Caco-2 (cell line): ENCODE measurements around the gene SOX15. TPM values are rescaled to one million over a fixed set of nuclear protein-coding genes. Genes with fewer than 3 reads are reported as not detected.
"Not testable (repeated sequence)": the region's sequence is repeated elsewhere in the genome, so short reads cannot be mapped to it uniquely, and the experiment has no call there.

Experiments
- BruUV-seq: library from RNA; stranded (reverse); fragments of 400-500 nt; replicated peaks from 2 replicates; lab custom pipeline; 2021; lab: Mats Ljungman, UMichigan
- CTCF ChIA-PET: fragments of 300-600 bp; sonication (Branson Sonifier 250); formaldehyde crosslinking; loops from one replicate; lab custom pipeline; 2022; ENCODE audit warnings: antibody characterized with exemption; lab: Charles Lee
- POLR2A ChIA-PET: fragments of 300-600 bp; sonication (Branson Sonifier 250); formaldehyde crosslinking; loops from one replicate; lab custom pipeline; 2022; ENCODE audit warnings: antibody characterized with exemption; lab: Charles Lee
- DNase-seq, 2 experiments: peaks; one replicate each; pipeline versions ENCODE4 v3.0.0 to v3.0.0-alpha.2; 2020 to 2022
- H3K27me3 ChIP-seq: replicated peaks from 2 replicates; pipeline ENCODE4 v1.6.0; 2011; ENCODE audit warnings: low read length; ENCODE audit not compliant: control insufficient read depth, insufficient read depth
- H3K36me3 ChIP-seq: 2 replicates; pipeline ENCODE4 v1.5.1; 2011; ENCODE audit warnings: low read length; ENCODE audit not compliant: control insufficient read depth, insufficient read depth
- H3K4me1 ChIP-seq: fragments of 250-450 bp; sonication (Bioruptor Pico); 2 replicates; pipeline ENCODE4 v1.5.1; 2020; ENCODE audit warnings: mild to moderate bottlenecking
- H3K4me3 ChIP-seq: 2 replicates; pipeline ENCODE4 v1.5.1; 2011; ENCODE audit warnings: low read depth, mild to moderate bottlenecking, control low read depth, low read length
- H3K9me3 ChIP-seq: fragments of 250-450 bp; sonication (Bioruptor Pico); 2 replicates; pipeline ENCODE4 v1.5.1; 2020; ENCODE audit warnings: mild to moderate bottlenecking, moderate library complexity
- H3K27ac Mint-ChIP-seq: one replicate; pipeline ENCODE4 v1.8.0; 2022; ENCODE audit warnings: mixed read lengths; ENCODE audit not compliant: unreplicated experiment
- H3K27me3 Mint-ChIP-seq: one replicate; pipeline ENCODE4 v1.8.0; 2022; ENCODE audit warnings: mixed read lengths; ENCODE audit not compliant: insufficient read depth, unreplicated experiment
- H3K36me3 Mint-ChIP-seq: one replicate; pipeline ENCODE4 v1.8.0; 2022; ENCODE audit warnings: mild to moderate bottlenecking, mixed read lengths; ENCODE audit not compliant: insufficient read depth, unreplicated experiment
- H3K4me1 Mint-ChIP-seq: one replicate; pipeline ENCODE4 v1.8.0; 2022; ENCODE audit warnings: low read depth, mixed read lengths; ENCODE audit not compliant: unreplicated experiment
- H3K4me3 Mint-ChIP-seq: one replicate; pipeline ENCODE4 v1.8.0; 2022; ENCODE audit warnings: mild to moderate bottlenecking, moderate library complexity, mixed read lengths; ENCODE audit not compliant: unreplicated experiment
- H3K9me3 Mint-ChIP-seq: one replicate; pipeline ENCODE4 v1.8.0; 2022; ENCODE audit warnings: mixed read lengths; ENCODE audit not compliant: unreplicated experiment
- intact Hi-C: fragments of 100-400 bp; cut with micrococcal nuclease; formaldehyde crosslinking; loops from one replicate; pipeline ENCODE4 v1.10.0; 2022; ENCODE audit not compliant: unreplicated experiment
- total RNA-seq: library from RNA; stranded (reverse); gene quantifications from 2 replicates; pipeline ENCODE4 v1.2.3, GENCODE V29; 2022
- TF ChIP-seq, protein P1 (sequence below), 2 experiments: fragments of 200-600 bp in 1 of 2; IDR thresholded peaks; 1 replicate in 1 of 2; 2 replicates in 1 of 2; pipeline versions ENCODE4 v1.5.1 to v1.8.0; 2011 to 2022; ENCODE audit warnings: antibody characterized with exemption in 1 of 2, control low read depth in 1 of 2, inconsistent platforms in 1 of 2, low read depth in 1 of 2, low read length in 1 of 2, mild to moderate bottlenecking in 1 of 2, moderate library complexity in 1 of 2; ENCODE audit not compliant: insufficient read depth in 1 of 2, severe bottlenecking in 1 of 2, unreplicated experiment in 1 of 2

SOX15 gene
- total RNA-seq, 1 experiment from 2014 or later: not detected

GRCh38 chr17:7610641-7611040 lies 20.7 kb upstream of the SOX15 start:
- no peaks in the 10 kb centered on the region for H3K9me3 Mint-ChIP-seq
- no peak overlapping the region for H3K4me3 ChIP-seq
- H3K36me3 Mint-ChIP-seq: peaks cover 39% of the 10 kb centered on the region
- no TSS peak for BruUV-seq
- CTCF ChIA-PET: no interaction called here
- no peaks in the 10 kb centered on the region for H3K27me3 ChIP-seq
- intact Hi-C loops: no loop called here
- no peaks in the 10 kb centered on the region for H3K36me3 ChIP-seq
- TF ChIP-seq, protein P1, sequence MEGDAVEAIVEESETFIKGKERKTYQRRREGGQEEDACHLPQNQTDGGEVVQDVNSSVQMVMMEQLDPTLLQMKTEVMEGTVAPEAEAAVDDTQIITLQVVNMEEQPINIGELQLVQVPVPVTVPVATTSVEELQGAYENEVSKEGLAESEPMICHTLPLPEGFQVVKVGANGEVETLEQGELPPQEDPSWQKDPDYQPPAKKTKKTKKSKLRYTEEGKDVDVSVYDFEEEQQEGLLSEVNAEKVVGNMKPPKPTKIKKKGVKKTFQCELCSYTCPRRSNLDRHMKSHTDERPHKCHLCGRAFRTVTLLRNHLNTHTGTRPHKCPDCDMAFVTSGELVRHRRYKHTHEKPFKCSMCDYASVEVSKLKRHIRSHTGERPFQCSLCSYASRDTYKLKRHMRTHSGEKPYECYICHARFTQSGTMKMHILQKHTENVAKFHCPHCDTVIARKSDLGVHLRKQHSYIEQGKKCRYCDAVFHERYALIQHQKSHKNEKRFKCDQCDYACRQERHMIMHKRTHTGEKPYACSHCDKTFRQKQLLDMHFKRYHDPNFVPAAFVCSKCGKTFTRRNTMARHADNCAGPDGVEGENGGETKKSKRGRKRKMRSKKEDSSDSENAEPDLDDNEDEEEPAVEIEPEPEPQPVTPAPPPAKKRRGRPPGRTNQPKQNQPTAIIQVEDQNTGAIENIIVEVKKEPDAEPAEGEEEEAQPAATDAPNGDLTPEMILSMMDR (IDR thresholded peaks at IDR 0.05; ENCODE audit: insufficient read depth in 1 of 2, low read depth in 1 of 2, low read length in 1 of 2, severe bottlenecking in 1 of 2, unreplicated experiment in 1 of 2): no peak
- no peak for DNase-seq
- H3K27me3 Mint-ChIP-seq: no peaks in the 10 kb centered on the region
- H3K27ac Mint-ChIP-seq: no peak overlapping the region
- H3K4me3 Mint-ChIP-seq: no peak overlapping the region
- H3K4me1 Mint-ChIP-seq: peaks cover 20% of the 10 kb centered on the region
- H3K9me3 ChIP-seq: no peaks in the 10 kb centered on the region
- H3K4me1 ChIP-seq: no peaks in the 10 kb centered on the region
- POLR2A ChIA-PET: no interaction called here

- TF ChIP-seq, protein P1 (IDR thresholded peaks at IDR 0.05; ENCODE audit: insufficient read depth in 1 of 2, low read depth in 1 of 2, low read length in 1 of 2, severe bottlenecking in 1 of 2, unreplicated experiment in 1 of 2): no peak
- H3K9me3 ChIP-seq: no peaks in the 10 kb centered on the region
- Mint-ChIP-seq H3K4me3 (no peak overlapping the region), H3K27me3 (no peaks in the 10 kb centered on the region), H3K9me3 (no peaks in the 10 kb centered on the region), H3K27ac (no peak overlapping the region), H3K4me1 (no peaks in the 10 kb centered on the region), H3K36me3 (peaks cover 64% of the 10 kb centered on the region)
- no peaks in the 10 kb centered on the region for H3K36me3 ChIP-seq
- intact Hi-C loops: no loop called here
- H3K4me3 ChIP-seq: no peak overlapping the region
- POLR2A ChIA-PET: no interaction called here
- DNase-seq: no peak
- no peaks in the 10 kb centered on the region for H3K27me3 ChIP-seq
- CTCF ChIA-PET: no interaction called here
- H3K4me1 ChIP-seq: no peaks in the 10 kb centered on the region
- BruUV-seq: no TSS peak
Measured at GRCh38 chr17:7606280-7606679, 16.4 kb upstream of the SOX15 start.

DNA sequence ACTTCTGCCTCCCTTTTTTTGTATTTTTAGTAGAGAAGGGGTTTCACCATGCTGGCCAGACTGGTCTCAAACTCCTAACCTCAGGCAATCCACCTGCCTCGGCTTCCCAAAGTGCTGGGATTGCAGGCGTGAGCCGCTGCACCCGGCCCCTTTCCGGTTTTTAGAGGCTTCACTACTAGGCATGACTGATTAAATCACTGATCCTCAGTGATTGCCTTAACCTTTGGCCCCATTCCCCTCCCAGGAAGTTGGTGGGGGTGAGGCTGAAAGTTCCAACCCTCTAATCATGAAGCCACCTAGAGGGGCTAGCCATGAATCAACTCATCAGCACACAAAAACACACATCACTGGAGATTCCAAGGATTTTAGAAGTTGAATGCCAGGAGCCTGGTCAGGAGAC lies 7.7 kb upstream of the SOX15 start:
- DNase-seq, H3K9me3 ChIP-seq, H3K9me3 Mint-ChIP-seq, CTCF ChIA-PET, POLR2A ChIA-PET, H3K4me1 ChIP-seq, H3K4me1 Mint-ChIP-seq, H3K27me3 ChIP-seq, intact Hi-C loops, H3K4me3 ChIP-seq, H3K36me3 ChIP-seq, H3K27ac Mint-ChIP-seq, H3K4me3 Mint-ChIP-seq, H3K27me3 Mint-ChIP-seq, BruUV-seq: not testable (repeated sequence)
- peaks cover 89% of the 10 kb centered on the region for H3K36me3 Mint-ChIP-seq

DNA sequence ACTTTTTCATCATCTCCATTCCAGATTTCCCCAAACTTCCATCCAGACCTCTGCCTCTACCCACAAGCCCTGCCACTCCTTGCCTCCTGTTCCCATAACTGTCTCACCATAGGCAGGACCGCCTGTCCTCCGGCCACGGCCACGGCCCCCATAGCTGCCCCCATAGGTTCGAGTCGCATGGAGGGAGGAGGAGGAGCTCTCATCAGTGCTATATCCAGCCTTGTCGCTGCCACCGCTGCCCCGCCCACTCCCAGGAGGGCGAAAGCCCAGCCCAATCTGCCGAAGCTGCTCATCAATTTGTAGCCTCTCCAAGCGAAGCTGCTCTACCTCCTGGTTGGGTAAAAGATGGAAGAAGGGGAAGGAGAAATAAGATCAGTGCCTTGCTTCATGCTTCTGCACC lies 3.4 kb upstream of the SOX15 start:
- no peak for DNase-seq
- no TSS peak for BruUV-seq
- Histone ChIP-seq H3K9me3 (no peaks in the 10 kb centered on the region), H3K4me3 (no peak overlapping the region), H3K4me1 (no peaks in the 10 kb centered on the region), H3K27me3 (no peaks in the 10 kb centered on the region), H3K36me3 (no peaks in the 10 kb centered on the region)
- Mint-ChIP-seq H3K4me3 (no peak overlapping the region), H3K9me3 (no peaks in the 10 kb centered on the region), H3K36me3 (peaks cover 68% of the 10 kb centered on the region), H3K27ac (no peak overlapping the region), H3K4me1 (no peaks in the 10 kb centered on the region), H3K27me3 (no peaks in the 10 kb centered on the region)
- ChIA-PET POLR2A (no interaction called here), CTCF (no interaction called here)
- TF ChIP-seq, protein P1 (IDR thresholded peaks at IDR 0.05; ENCODE audit: insufficient read depth in 1 of 2, low read depth in 1 of 2, low read length in 1 of 2, severe bottlenecking in 1 of 2, unreplicated experiment in 1 of 2): no peak
- intact Hi-C loops: no loop called here
